SU-DHL-6 (cell line): ENCODE results near the gene ITGA6.

Experiments used
- H2AFZ ChIP-seq: fragments of 200-600 bp; sonication (generic); 2 replicates; pipeline ENCODE4 v1.6.1; 2014; ENCODE audit warnings: low read depth, mild to moderate bottlenecking, moderate library complexity, mixed read lengths, antibody characterized with exemption, low read length; ENCODE audit not compliant: severe bottlenecking
- H3F3A ChIP-seq: fragments of 200-600 bp; shearing (Covaris generic); 2 replicates; pipeline ENCODE4 v1.6.0; 2016; ENCODE audit warnings: antibody characterized with exemption, mild to moderate bottlenecking; ENCODE audit not compliant: insufficient read depth
- H3K27ac ChIP-seq: fragments of 200-600 bp; sonication (generic); 2 replicates; pipeline ENCODE4 v1.5.1; 2016; ENCODE audit warnings: low read depth, mild to moderate bottlenecking, low read length, moderate library complexity, mixed read lengths
- H3K27me3 ChIP-seq: fragments of 200-600 bp; sonication (generic), shearing (Covaris generic); 2 replicates; pipeline ENCODE4 v1.6.0; 2014; ENCODE audit warnings: mild to moderate bottlenecking, low read length
- H3K36me3 ChIP-seq: fragments of 200-600 bp; sonication (generic); 2 replicates; pipeline ENCODE4 v1.6.1; 2014; ENCODE audit warnings: mild to moderate bottlenecking, low read length, mixed read lengths
- H3K4me2 ChIP-seq: fragments of 300-600, 200-600 bp; shearing (Covaris generic), sonication (generic); 2 replicates; pipeline ENCODE4 v1.6.0; 2014; ENCODE audit warnings: low read length, low read depth, mild to moderate bottlenecking; ENCODE audit not compliant: poor library complexity, severe bottlenecking
- H3K4me3 ChIP-seq: fragments of 200-600 bp; sonication (generic); 2 replicates; pipeline ENCODE4 v1.5.1; 2014; ENCODE audit warnings: antibody characterized with exemption, low read length, mild to moderate bottlenecking, mixed read lengths; ENCODE audit not compliant: insufficient read depth, poor library complexity, severe bottlenecking
- H3K79me2 ChIP-seq: fragments of 200-600 bp; sonication (generic); 2 replicates; pipeline ENCODE4 v1.6.1; 2014; ENCODE audit warnings: mild to moderate bottlenecking, low read length, moderate library complexity; ENCODE audit not compliant: insufficient read depth
- H3K9ac ChIP-seq: fragments of 200-600 bp; sonication (generic); 2 replicates; pipeline ENCODE4 v1.7.0; 2014; ENCODE audit warnings: mild to moderate bottlenecking, low read length
- H3K9me2 ChIP-seq: fragments of 200-600 bp; sonication (generic); replicated peaks from 2 replicates; pipeline ENCODE4 v1.6.1; 2014; ENCODE audit warnings: low read length; ENCODE audit not compliant: insufficient read depth
- H3K9me3 ChIP-seq: fragments of 200-600 bp; sonication (generic); 2 replicates; pipeline ENCODE4 v1.6.1; 2014; ENCODE audit warnings: low read length, mixed read lengths; ENCODE audit not compliant: insufficient read depth
- H4K20me1 ChIP-seq: fragments of 200-600 bp; sonication (generic); 2 replicates; pipeline ENCODE4 v1.6.1; 2014; ENCODE audit warnings: low read depth, mild to moderate bottlenecking, antibody characterized with exemption, low read length, moderate library complexity, mixed read lengths
- CTCF ChIP-seq: fragments of 200-600 bp; sonication (generic); IDR thresholded peaks from one replicate; pipeline ENCODE4 v1.5.1; 2017; ENCODE audit warnings: antibody characterized with exemption, mild to moderate bottlenecking, low read length, moderate library complexity; ENCODE audit not compliant: insufficient read depth, poor library complexity, severe bottlenecking
- EZH2phosphoT487 ChIP-seq: fragments of 200-600 bp; sonication (generic), shearing (Covaris generic); conservative IDR thresholded peaks from 2 replicates; pipeline ENCODE4 v1.6.1; 2018; ENCODE audit warnings: mild to moderate bottlenecking, antibody characterized with exemption, low read length, moderate library complexity, mixed read lengths

ITGA6 gene

DNA sequence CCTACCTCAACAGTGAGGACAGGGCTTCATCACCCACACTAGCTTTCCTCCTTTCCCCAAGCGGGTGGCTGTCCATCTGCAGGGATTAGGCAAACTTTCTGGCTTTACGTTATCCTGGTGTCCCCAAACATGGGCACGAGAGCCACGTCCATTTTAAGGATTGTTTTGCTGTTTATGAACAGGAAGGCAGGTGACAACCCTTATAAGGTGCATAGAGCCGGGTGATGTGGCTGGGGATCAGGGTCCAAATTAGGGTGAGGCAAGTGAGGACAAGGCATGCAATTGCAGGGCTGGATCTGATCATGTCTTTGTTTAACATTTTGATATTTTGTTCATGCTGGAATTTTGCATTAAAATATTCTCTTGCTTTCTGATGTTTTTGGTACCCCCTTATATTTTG lies 27.6 kb upstream of the ITGA6 start:
- Histone ChIP-seq H3K27me3 (no peaks in the 10 kb centered on the region), H3K4me3 (no peak overlapping the region), H3K4me2 (no peak overlapping the region), H3K9me2 (no peaks in the 10 kb centered on the region), H2AFZ (no peak overlapping the region), H3K9me3 (no peaks in the 10 kb centered on the region), H4K20me1 (no peaks in the 10 kb centered on the region), H3K79me2 (no peaks in the 10 kb centered on the region), H3K9ac (no peak overlapping the region), H3K36me3 (no peaks in the 10 kb centered on the region), H3K27ac (no peak overlapping the region), H3F3A (no peaks in the 10 kb centered on the region)
- TF ChIP-seq EZH2phosphoT487 (no peak), CTCF (no peak)

DNA sequence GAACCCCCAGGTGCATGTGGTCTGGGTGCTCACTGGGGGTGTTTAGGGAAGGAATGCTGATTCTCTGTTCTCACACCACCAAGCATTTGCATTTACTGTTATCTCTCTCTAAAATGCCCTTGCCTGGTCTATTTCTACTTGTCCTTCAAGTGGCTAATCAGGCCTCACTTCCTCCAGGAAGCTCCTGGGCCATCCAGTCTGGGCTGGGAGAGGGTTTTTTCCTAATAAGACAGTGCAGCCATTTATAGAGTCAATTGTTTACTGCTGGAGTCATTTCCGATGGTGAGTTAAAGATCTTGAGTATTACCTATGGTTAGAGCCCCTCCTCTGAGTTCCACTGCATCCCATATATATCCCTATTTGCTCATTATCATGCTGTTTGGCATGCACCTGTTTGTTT lies 25.2 kb upstream of the ITGA6 start:
- no peak for TF ChIP-seq CTCF
- no peaks in the 10 kb centered on the region for H3K27me3 ChIP-seq
- H3K9me2 ChIP-seq = no peaks in the 10 kb centered on the region
- H3K4me2 ChIP-seq = no peak overlapping the region
- no peaks in the 10 kb centered on the region for H4K20me1 ChIP-seq
- H3K4me3 ChIP-seq = no peak overlapping the region
- no peaks in the 10 kb centered on the region for H3K79me2 ChIP-seq
- no peaks in the 10 kb centered on the region for H3K9me3 ChIP-seq
- no peaks in the 10 kb centered on the region for H3K36me3 ChIP-seq
- H2AFZ ChIP-seq = no peak overlapping the region
- no peak overlapping the region for H3K27ac ChIP-seq
- H3K9ac ChIP-seq = no peak overlapping the region
- no peaks in the 10 kb centered on the region for H3F3A ChIP-seq

- no peaks in the 10 kb centered on the region for H3K9me3 ChIP-seq
- no peaks in the 10 kb centered on the region for H4K20me1 ChIP-seq
- H3K79me2 ChIP-seq = no peaks in the 10 kb centered on the region
- H3K4me2 ChIP-seq = no peak overlapping the region
- H3F3A ChIP-seq = no peaks in the 10 kb centered on the region
- no peak overlapping the region for H3K27ac ChIP-seq
- H2AFZ ChIP-seq = no peak overlapping the region
- no peak overlapping the region for H3K4me3 ChIP-seq
- H3K9me2 ChIP-seq = no peaks in the 10 kb centered on the region
- TF ChIP-seq EZH2phosphoT487 = no peak
- no peak for TF ChIP-seq CTCF
- no peaks in the 10 kb centered on the region for H3K36me3 ChIP-seq
- no peak overlapping the region for H3K9ac ChIP-seq
- no peaks in the 10 kb centered on the region for H3K27me3 ChIP-seq
Measured at GRCh38 chr2:172403402-172403801, 24.0 kb upstream of the ITGA6 start.
